Regular cardiac myocyte (primary cell): Measurements from ENCODE around the gene POLR2J2. TPM values are rescaled to one million over a fixed set of nuclear protein-coding genes. Genes with fewer than 3 reads are reported as not detected.

Source experiments
- total RNA-seq: library from RNA; depleted of rRNA; stranded (reverse); fragments of >200 nt; gene quantifications from 2 replicates; pipeline ENCODE4 v1.2.3, GENCODE V29; 2014

The POLR2J2 gene
- 0.85 and 1.7 TPM in 2 replicates for total RNA-seq

DNA sequence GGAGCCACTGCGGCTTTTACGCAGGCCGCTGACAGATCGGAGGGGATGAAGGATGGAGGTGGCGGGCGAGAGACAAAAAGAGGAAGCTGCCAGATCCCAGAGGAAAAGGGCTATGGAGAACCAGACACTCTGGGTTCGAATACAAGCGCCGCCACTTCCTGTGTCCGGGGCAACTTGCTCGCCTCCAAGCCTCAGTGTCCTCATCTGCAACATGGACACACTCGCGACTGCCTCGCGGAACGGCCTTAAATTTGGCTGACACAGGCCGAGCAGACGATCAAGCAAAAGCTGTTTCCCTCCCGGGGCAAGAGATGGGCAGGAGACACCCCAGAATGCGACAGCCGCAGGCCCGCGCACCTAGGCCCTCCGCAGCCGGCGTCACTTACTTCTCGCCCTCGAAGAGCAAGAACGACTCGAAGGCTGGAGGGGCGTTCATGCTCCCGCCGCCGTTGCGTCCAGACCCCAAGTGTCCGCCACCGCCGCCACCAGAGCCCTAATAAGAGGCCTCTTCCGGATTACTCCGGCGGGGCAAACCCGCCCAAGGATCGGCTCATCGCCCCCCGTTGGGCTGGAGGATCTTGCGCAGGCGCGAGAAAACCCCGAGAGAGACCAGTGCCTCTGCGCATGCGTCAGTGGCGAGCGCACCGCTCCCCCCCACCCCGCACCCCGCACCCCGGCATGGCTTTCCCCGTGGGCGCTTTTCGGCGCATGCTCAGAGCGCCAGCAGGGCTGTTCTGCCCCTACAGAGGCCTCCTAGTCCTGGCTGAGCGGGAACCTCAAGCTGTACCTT, at the start of gene POLR2J2:
Gene POLR2J2 (minus strand): TSS at position 498 of the 790 bp plus-strand sequence. CDS start 62 bp downstream, at position 436.

DNA sequence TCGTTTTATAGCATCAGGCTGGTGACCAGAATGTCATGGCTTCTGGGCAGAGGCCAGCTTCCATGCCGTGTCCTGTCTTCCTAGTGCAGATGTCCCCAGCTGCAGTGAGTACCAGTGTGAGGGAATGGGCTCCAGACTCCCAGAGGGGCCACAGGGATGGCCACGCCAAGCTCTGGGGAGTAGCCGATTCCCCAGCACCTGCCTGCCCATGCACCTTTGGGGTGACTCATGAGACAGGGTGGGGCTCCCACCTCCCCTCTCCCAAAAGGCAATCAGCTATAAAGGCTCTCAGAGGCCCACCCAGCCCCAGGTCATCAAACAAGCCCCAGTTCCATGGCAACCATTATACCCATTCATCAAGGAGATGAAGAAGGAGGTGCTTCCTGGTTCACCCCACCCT, 21.5 kb downstream of the POLR2J2 start, which contains the start of gene SPDYE2B:
Gene SPDYE2B (plus strand): TSS at position 396 of the 400 bp plus-strand sequence. CDS start 2,030 bp downstream, outside the sequence.

DNA sequence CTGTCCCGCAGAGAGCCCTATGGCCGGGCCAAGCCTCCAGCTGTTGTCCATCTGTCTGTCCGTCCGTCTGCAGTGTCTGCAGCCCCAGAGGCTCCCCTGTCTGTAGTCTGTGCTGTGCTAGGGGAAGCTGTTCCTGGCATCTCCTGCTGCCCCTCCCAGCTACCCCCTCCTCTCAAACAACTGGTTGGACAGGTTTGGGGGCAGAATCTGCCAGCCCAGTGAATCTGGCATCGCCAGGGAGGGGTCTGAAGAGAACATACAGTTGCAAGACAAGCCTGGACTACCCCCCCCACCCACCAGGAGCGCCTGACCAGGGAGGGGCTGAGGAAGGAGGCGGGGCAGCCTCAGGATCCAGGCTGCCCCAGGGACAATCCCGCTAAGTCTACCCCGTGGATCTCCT, 28.8 kb downstream of the POLR2J2 start, which contains the start of gene UPK3BL1:
Gene UPK3BL1 (minus strand): TSS at position 101 of the 400 bp plus-strand sequence. CDS start 50 bp downstream, at position 51.

DNA sequence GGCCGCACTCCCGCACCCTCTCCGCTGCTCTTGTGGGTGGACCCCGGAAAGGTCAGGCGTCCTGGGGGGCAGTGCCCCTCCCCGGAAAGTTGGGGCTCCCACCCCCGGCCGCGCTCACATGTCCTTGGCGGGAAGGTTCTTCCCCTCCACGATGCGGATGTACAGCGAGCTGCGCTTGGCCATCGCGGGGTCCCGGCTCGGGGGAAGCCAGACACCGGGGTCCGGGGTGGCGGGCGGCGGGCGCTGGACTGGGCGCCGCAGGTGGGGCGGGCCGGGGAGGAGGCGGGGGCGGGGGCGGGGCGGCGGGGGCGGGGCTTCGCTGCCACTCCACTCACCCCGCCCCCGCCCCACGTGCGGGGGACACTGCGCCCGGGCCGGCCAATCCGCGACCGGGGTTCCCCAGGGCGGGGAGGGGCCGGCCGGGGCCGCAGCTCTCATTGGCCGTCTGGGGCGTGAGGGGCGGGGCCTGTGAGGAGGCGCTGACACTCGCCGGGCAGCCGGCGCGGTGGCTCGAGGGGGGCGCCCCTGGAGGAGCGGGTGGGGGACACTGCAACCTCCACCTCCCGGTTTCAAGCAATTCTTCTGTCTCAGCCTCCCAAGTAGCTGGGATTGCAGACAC, 54.8 kb downstream of the POLR2J2 start, which contains the start of gene RASA4:
Gene RASA4 (minus strand): TSS at position 250 of the 619 bp plus-strand sequence. CDS start 67 bp downstream, at position 183.

Other genes starting within 250 kb of the POLR2J2 start
- 34.4 and 74.2 TPM in 2 replicates for gene ORAI2, start 238.1 kb downstream of the POLR2J2 start, total RNA-seq
- gene ALKBH4, start 206.8 kb downstream of the POLR2J2 start, total RNA-seq: 10.7 and 16.3 TPM in 2 replicates
- gene LRWD1, start 206.7 kb downstream of the POLR2J2 start, total RNA-seq: 13.5 and 22.8 TPM in 2 replicates
- 20.3 and 42.2 TPM in 2 replicates for gene POLR2J, start 192.7 kb downstream of the POLR2J2 start, total RNA-seq
- 2.0 and 2.9 TPM in 2 replicates for gene RASA4B, start 153.9 kb downstream of the POLR2J2 start, total RNA-seq
- 0.96 and 1.7 TPM in 2 replicates for gene UPK3BL2, start 128.0 kb downstream of the POLR2J2 start, total RNA-seq
- gene SPDYE2, start 120.4 kb downstream of the POLR2J2 start, total RNA-seq: not detected in 2 replicates
- 17.6 and 18.9 TPM in 2 replicates for gene POLR2J3, start 99.1 kb downstream of the POLR2J2 start, total RNA-seq
- gene RASA4, start 54.9 kb downstream of the POLR2J2 start, total RNA-seq: 8.1 and 9.3 TPM in 2 replicates
- 1.7 and 6.5 TPM in 2 replicates for gene UPK3BL1, start 28.9 kb downstream of the POLR2J2 start, total RNA-seq
- gene SPDYE2B, start 21.3 kb downstream of the POLR2J2 start, total RNA-seq: not detected in 2 replicates
- 6.7 and 8.7 TPM in 2 replicates for gene FAM185A, start 77.3 kb upstream of the POLR2J2 start, total RNA-seq
- 70.0 and 147 TPM in 2 replicates for gene LRRC17, start 241.3 kb upstream of the POLR2J2 start, total RNA-seq